HG03159 (cell line): Measurements from ENCODE around the gene KRT85.
"Not testable (repeated sequence)": the region's sequence is repeated elsewhere in the genome, so short reads cannot be mapped to it uniquely, and the experiment has no call there.

ENCODE experiments used
- ATAC-seq: cut with Tn5 transposase; IDR thresholded peaks from one replicate; pipeline ENCODE4 v1.9.1; 2021; ENCODE audit warnings: mild to moderate bottlenecking, moderate library complexity; ENCODE audit not compliant: unreplicated experiment

Gene KRT85

DNA sequence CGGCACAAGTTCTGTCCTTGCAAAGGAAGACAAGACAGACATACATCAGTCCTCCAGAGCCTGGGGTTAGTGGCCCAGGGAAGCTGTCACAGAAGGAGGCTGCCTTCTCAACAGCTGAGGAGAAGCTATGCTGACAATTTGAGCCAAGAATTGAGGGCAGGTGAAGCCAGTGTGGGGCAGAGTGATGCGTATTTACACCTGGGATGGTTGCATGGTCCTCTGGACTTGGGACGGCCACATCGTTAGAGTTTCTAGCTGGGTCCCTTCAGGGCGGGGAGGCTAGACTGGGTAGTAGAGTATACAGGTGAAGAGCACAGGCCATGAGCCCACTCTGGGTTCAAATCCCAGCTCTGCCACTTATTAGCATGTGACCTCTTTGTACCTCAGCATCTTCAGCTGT, 16.5 kb downstream of the KRT85 start:
- ATAC-seq: no peak

DNA sequence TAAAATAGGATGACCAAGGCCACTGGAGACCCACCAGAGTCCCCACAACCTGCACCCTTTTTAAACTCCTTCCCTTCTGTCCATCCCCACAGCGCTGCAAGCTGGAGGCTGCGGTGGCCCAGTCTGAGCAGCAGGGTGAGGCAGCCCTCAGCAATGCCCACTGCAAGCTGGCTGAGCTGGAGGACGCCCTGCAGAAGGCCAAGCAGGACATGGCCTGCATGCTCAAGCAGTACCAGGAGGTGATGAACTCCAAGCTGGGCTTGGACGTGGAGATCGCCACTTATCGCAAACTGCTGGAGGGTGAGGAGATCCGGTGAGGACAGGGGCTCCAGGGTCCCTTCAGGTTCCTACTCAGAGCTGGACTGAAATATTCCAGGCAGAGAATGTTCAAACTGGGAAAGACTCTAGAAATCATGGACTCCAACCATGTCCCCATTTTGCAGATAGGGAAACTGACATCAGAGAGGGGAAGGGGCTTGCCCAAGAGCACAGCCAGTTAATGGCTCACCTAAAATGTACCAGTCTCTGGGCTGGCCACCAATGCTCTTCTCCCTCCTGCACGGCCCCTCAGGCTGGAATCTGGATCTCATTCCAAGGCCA, 17.2 kb downstream of the KRT85 start:
- ATAC-seq: no peak

DNA sequence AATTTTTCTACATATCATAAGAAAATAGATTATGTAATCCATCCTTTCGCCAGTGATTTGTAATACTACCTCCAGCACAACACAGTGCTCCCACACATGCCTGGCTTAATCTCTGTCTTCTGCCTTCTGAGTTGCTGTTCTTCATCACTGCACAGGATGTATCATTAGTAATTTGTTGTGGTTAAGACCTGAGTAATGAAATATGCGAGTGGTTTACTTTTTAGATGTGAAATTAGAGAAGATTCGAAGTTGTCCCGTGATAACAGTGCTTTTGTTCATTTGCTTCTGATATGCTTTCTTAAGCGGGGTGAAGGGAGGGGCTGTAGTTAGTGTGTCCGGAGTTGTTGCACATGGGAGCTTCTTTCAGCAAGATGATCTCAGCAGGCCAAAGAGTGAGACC, 18.1 kb downstream of the KRT85 start:
- ATAC-seq: no peak

DNA sequence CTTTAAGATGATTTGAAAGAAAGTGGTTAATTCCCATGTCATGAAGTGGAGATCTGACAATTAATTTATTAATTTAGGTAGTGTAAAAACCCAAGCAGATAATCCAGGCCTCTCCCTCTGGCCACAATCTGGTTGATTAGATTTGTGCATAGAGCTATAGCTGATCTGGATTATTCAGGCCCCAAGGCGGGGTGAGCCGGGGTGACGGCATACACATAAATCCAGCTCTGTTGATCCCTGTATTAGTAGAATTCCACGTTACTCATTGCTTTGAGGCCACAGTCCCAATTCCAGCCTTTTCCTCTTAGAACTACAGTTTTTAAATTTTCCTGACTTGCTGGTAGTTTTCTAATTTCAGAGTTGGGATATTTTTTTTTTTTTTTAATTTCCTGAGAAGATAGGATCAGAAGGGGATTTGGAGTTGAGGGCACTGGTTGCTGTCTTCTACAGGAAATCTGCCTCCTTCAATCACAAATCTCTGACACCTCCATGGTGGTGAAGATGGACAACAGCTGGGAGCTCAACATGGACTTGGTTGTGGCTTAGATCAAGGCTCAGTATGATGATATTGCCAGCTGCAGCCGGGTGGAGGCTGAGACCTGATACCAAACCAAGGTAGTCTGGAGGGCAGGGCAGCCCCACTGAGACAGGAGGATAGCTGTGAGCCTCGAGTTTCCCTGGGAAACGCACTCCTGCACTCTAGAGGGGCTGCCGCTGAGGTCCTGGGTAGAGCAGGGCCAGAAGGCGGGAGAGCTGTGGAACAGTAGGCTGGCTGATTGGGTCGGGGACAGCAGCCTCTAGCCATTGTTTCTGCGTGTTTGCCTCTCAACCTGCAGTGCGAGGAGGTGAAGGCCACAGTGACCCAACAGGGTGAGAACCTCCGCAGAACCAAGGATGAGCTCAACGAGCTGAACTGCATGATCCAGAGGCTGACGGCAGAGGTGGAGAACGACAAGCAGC, 19.4 kb downstream of the KRT85 start:
- ATAC-seq: no peak

DNA sequence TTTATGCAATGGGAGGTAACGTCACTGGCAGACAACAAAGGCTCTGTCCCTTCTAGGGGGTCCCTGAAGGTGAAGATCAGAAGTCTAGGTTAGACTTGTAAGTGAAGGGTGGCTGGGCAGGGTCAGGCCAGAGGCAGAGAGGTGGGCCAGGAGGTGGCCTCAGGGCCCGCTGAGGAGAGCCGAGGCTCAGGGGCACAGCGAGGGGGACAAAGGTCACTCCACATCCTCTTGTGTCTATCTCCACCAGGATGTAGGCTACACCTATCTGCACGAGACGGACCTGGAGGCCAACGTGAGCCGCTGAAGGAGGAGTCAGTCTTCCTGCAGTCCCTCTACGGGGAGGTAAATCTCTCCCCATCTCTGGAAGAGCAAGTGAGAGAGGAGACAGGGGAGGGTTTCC, 20.3 kb downstream of the KRT85 start:
- no peak for ATAC-seq

DNA sequence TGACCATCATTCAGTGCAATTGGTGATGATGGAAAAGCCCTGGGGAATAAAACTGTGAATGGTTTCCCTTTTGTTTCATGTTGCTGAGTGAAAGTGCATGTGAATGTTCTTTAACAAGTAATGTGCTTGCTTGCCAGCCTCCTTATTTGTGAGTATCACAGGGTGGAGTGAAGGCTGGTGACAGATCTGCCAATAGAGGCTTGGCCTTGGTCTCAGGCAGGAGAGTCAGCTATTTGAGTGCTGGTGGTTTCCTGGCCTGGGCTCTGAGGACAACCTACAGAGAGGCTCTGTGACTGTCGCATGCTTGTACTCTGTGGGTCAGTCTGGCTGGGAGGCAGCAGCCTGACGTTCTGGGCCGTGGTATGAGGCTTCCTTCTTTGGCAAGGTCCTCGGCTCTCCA, 20.7 kb downstream of the KRT85 start:
- ATAC-seq: no peak

DNA sequence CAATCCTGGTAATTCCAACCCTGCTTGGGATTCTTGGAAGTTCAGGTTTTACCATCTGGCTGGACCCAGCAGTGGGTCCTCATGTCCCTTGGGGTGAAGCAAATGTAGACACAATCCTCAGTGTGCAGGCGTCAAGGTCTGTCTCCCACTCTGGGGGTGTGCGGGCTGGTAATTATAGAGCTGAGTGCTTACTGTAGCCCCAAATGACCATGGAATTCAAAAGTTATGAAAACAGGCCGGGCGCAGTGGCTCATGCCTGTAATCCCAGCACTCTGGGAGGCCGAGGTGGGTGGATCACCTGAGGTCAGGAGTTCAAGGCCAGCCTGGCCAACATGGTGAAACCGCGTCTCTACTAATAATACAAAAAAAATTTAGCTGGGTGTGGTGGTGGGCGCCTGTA, 22.2 kb downstream of the KRT85 start:
- ATAC-seq: not testable (repeated sequence)

DNA sequence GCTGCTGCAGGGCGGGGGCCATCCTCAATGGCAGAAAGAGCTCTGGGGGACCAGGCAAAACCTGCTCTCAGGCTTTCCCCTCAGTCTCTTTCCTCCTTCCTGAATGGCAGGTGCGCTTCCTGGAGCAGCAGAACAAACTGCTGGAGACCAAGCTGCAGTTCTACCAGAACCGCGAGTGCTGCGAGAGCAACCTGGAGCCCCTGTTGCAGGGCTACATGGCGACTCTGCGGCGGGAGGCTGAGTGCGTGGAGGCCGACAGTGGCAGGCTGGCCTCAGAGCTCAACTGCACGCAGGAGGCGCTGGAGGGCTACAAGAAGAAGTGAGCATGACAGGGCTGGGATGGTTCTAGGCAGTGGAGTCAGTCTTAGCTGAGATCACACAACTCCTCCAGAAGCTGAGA, 23.2 kb downstream of the KRT85 start:
- no peak for ATAC-seq

DNA sequence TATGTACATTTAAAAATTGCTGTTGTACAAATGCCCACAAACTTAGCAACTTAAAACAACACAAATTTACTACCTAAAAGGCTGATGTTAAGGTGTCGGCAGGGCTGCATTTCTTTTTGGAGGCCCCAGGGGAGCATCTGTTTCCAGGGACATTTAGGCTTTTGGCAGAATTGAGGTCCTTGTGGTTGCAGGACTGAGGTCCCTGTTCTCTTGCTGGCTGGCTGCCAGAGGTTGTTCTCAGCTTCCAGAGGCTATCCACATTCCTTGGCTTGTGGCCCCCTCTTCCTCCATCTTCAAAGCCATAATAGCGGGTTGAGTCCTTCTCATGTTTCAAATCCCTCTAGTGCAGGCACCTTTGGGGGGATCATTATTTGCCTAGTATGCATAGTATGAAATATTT, 23.7 kb downstream of the KRT85 start:
- no peak for ATAC-seq

DNA sequence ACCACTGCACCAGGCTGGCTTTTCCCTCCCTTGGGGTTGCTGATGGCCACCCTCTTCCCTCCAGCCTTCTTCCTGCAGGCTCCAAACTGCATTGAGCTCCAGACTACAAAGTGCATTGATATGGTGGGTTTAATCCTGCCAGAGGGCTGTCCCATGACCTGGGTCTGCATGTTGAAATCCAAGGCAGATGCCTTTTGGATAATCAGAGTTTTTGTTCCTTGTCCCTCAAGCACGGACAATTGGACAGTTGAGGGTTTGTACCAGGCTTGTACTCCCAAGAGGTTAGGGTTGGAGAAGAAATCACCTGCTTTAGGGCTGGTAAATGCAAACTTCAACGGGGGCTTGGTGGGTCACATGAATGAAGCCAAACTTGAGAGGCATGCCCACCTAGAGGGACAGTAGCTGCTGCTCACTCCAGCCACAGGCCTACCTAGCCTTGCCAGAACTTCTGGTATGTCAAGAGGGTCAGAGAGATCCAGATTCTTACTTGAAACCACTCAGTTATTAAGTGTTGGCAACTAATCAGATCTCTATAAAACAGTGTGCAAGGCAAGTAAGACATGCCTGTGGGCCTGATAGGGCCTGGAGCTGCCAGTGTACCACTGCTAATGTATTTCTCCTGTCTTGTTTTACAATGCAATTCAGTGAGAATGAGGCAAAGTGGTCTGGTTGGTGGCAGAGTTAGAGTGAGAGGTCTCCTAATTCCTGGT, 24.3 kb downstream of the KRT85 start:
- ATAC-seq: no peak

DNA sequence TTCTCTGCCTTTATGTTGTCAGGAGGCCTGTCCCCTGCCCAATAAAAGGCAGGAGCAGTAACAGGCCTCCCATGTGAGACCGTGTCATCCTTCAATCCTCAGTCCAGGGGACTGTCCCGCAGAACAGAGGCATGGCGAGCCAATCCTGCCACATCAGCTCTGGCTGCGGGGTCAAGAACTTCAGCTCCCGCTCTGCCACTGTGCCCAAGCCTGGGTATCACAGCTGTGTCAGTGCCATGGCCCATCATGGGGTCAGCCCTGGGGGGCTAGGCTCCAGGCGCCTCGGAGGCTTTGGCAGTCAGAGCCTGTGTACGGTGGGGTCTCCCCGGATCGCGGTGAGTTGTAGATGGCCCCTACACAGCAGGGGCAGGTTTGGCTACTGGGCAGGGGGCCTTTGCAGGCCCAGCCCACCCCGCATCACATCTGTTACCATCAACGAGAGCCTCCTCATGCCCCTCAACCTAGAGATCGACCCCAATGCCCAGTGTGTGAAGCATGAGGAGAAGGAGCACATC, 26.2 kb downstream of the KRT85 start:
- no peak for ATAC-seq

DNA sequence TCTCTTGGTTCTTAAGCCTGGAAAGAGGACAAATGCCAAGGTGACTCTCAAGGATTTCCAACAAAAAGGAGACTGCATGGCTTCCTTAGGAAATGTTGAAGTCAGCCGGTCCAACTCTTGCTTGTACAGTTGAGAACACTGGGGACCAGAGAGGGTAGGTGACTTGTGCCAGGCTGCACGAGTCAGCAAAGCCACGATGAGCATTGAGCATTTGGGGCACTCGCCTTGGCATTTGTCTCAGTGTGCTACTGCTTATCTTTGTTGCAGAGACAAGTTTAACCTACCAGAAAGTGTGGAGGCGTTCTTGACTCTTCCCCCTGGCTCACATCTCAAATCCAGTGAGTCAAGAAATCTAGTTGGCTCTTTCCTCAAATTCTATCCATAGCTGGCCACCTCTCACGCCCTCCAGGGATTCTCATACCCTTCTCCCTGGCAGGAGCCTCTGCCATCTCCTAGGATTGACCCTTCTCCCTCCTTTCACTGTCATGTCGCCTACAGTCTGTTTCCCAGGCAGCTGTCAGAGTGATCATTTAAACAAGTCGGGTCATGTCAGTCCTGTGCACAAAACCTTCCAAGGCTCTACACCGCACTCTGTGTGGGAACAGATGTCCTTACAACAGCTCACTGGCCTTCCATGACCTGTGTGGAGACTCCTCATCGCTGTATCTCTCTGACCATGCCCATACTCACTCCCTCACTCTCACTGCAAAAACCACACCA, 28.9 kb downstream of the KRT85 start:
- no peak for ATAC-seq

DNA sequence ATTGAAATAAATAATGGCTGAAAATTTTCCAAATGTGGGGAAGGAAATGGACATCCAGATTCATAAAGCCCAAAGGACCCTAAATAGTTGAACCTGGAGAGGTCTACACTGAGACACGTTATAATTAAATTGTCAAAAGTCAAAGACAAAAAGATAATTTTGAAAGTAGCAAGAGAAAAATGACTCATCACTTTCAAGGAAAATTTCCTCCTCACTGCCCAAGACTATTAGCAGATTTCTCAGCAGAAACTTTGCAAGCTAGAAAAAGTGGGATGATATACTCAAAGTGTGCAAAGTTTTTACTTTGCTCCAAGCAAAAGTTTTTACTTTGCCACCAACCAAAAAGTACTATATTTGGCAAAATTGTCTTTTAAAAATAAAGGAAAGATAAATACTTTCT, 30.2 kb downstream of the KRT85 start:
- no peak for ATAC-seq

DNA sequence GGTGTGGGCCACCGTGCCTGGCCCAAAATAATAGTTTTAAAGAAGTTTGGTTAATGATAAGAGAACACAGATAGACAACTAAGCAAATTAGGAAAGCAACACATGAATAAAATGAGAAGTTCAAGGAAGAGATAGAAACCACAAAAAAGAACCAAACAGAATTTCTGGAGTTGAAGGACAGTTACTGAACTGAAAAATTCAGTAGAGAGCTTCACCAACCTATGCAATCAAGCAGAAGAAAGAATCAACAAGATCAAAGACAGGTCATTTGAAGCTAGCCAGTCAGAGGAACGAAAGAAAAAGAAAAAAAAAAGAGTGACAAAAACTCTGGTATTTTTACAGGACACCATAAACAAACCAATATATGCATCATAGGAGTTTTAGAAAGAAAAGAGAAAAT, 30.6 kb downstream of the KRT85 start:
- ATAC-seq: no peak

DNA sequence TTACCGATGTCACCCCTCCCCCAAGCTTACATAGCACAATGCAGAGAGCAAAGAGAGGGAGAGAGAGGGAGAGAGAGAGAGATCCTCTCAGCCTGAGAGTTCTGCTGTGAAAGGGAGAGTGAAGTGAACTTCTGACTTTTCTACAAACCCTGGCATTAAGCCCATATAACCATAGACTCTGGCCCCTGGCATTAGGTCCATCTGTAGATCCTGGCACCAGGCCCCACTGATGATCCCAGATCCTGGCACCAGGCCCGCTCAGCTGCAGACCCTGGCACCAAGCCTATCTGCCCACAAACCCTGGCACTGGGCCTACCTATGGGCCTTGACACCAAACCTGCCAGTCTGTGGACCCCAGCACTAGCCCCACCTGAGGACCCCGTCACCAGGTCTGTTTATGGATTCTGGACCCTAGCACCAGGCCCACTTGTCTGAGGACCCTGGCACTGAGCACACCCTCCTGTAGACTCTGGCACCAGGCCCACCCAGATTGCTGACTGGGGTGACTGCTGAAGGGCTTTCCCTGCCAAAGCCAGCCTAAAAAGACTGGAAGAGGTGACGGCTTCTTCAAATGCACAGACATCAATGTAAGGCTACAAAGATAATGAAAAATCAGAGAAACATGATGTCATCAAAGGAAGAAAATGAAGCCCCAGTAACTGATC, 31.6 kb downstream of the KRT85 start:
- no peak for ATAC-seq

DNA sequence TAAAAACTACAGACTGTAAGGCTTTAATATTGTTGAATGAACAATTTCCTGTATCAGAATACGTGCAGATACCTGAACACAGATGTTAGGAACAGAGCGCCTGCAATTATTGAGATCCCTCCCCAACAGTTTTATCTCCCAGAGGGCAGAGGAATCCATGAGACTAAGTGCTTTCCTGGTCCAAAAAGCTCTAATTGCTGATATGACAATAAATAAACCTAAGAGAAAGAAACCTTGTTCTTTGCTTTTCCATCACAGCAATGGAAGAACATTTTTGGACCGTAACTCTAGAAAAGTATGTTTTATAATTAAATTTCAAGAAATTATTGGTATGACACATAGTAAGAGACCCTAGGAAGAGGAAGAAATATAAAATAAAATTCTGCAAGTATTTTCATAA, 33.1 kb downstream of the KRT85 start:
- ATAC-seq: no peak

DNA sequence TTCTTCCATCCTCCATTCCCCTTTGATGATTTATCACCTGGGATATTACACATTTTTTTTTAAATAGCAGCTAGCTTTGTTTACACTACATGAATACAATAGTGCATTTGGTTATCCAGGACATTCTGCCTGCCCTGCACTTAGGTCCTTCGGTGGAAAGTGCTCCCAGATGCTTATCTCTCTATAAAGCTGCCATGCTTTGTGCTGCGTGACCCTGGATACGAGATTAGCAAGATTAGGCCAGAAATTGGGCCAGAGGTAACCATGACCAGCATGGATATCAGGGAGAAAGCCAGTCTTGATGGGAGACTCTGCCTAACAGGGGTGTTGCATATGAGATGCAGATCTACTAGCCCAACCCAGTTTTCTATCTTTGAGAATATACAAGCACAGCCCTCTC, 34.0 kb downstream of the KRT85 start:
- ATAC-seq: no peak

DNA sequence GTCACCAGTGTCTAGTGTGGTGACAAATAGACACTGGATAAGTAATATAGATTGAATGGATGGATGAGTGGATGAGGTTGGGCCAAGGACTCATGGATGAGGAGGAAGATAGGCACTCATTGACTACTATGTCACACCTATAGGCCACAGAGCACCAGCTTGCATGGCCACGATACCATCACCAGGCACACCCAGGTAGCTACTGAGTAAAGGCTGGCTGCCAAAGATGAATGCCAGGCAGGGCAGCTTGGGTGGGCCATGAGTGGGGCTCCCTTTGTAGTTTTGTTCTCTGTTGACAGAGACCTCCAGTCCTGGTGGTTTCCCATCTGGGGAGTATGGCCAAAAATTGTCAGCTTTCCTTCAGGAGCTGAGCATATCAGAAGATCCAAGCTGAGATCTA, 34.9 kb downstream of the KRT85 start:
- no peak for ATAC-seq

DNA sequence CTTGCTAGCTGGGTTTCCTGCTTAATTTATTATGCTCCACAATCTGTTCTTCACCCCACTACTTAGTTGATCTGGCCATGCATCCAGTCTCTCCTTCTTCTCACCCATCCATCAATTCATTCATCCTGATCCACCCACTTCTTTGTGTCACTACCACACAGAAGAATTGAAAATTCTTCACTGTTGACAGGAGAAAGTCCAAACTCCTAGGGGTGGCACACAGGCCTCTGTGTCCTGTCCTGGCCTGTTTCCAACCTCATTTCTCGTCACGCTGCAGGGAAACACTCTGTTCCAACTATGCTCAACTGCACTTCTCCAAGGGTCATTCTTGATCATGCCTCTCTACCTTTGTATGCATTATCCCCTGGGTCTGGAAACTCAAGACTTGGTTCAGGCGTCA, 35.4 kb downstream of the KRT85 start:
- no peak for ATAC-seq

DNA sequence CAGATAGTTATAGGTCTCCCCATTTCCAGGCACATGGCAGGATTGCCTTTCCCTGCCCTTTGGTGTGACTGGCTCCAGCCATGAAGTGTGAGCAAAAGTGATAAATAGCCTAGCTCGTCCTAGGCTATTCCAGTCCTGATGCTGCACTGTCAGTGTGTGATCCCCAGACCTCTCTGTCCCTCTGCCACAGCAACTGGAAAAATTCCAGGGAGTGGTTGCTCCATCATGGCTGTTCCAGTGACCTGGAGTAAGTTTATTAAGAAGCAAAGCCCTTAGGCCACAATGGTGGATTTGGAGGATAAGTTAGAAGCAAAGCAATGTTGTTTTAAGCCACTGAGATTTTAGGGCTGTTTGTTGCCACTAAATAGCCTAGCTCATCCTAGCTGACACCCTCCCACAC, 36.2 kb downstream of the KRT85 start:
- no peak for ATAC-seq
